Smooth muscle cell (in vitro differentiated cells): ENCODE results near the gene OR11L1. TPM values are rescaled to one million over a fixed set of nuclear protein-coding genes. Genes with fewer than 3 reads are reported as not detected.

ENCODE experiments used
- DNase-seq: peaks from one replicate; lab custom pipeline; 2025; ENCODE audit not compliant: unreplicated experiment; lab: John Stamatoyannopoulos, UW
- H2AFZ ChIP-seq: fragments of 200-600 bp; sonication (generic); 2 replicates; pipeline ENCODE4 v1.6.0; 2016; ENCODE audit warnings: antibody characterized with exemption, low read depth, mild to moderate bottlenecking
- H3F3A ChIP-seq: fragments of 200-600 bp; sonication (generic); 2 replicates; pipeline ENCODE4 v1.6.0; 2017; ENCODE audit warnings: antibody characterized with exemption, low read depth
- H3K27ac ChIP-seq: fragments of 200-600 bp; sonication (generic); 2 replicates; pipeline ENCODE4 v1.5.1; 2016; ENCODE audit warnings: low read depth, mild to moderate bottlenecking
- H3K27me3 ChIP-seq: fragments of 200-600 bp; sonication (generic); 2 replicates; pipeline ENCODE4 v1.6.1; 2016; ENCODE audit warnings: low read depth, mild to moderate bottlenecking
- H3K36me3 ChIP-seq: fragments of 200-600 bp; sonication (generic); 2 replicates; pipeline ENCODE4 v1.5.1; 2016; ENCODE audit warnings: low read depth
- H3K4me1 ChIP-seq: fragments of 200-600 bp; sonication (generic); 2 replicates; pipeline ENCODE4 v1.5.1; 2016; ENCODE audit warnings: low read depth
- H3K4me2 ChIP-seq: fragments of 200-600 bp; sonication (generic); 2 replicates; pipeline ENCODE4 v1.6.0; 2016; ENCODE audit warnings: mild to moderate bottlenecking
- H3K4me3 ChIP-seq: fragments of 200-600 bp; sonication (generic); 2 replicates; pipeline ENCODE4 v1.5.1; 2016; ENCODE audit warnings: mild to moderate bottlenecking
- H3K79me2 ChIP-seq: fragments of 200-600 bp; sonication (generic); 2 replicates; pipeline ENCODE4 v1.6.0; 2016; ENCODE audit warnings: low read depth, mild to moderate bottlenecking
- H3K9ac ChIP-seq: fragments of 200-600 bp; sonication (generic); 2 replicates; pipeline ENCODE4 v1.6.0; 2016; ENCODE audit warnings: low read depth
- H3K9me3 ChIP-seq: fragments of 200-600 bp; sonication (generic); replicated peaks from 2 replicates; pipeline ENCODE4 v1.5.1; 2016; ENCODE audit warnings: low read depth
- H4K20me1 ChIP-seq: fragments of 200-600 bp; sonication (generic); 2 replicates; pipeline ENCODE4 v1.6.0; 2016; ENCODE audit warnings: low read depth
- CTCF ChIP-seq: fragments of 200-600 bp; sonication (generic); IDR thresholded peaks from 2 replicates; pipeline ENCODE4 v1.5.1; 2017; ENCODE audit warnings: borderline replicate concordance, mild to moderate bottlenecking, antibody characterized with exemption; ENCODE audit not compliant: insufficient read depth, poor library complexity, severe bottlenecking
- WGBS: methylation state at CpG from one replicate; pipeline ENCODE4 v1.1.7; 2016; ENCODE audit warnings: low lambda C conversion rate; 5-methylcytosine and 5-hydroxymethylcytosine counted together
- polyA plus RNA-seq: library from polyadenylated mRNA; unstranded; fragments of >200 nt; fragmentation: Nextera tagmentation; extraction: Ambion mirVana; gene quantifications from 2 replicates; pipeline ENCODE4 v1.2.1, GENCODE V29; 2016
- total RNA-seq: library from RNA; depleted of rRNA; stranded (reverse); fragments of >200 nt; gene quantifications from 2 replicates; pipeline ENCODE4 v1.2.3, GENCODE V29; 2014

Gene OR11L1
- total and polyA plus RNA-seq, 2 experiments from 2014 or later: not detected

- WGBS: 69% methylated on average over 1 of the region's 1 CpG
These were observed 7.9 kb upstream of the OR11L1 start for GRCh38 chr1:247849616-247850015.

GRCh38 chr1:247848346-247848745 is 6.7 kb upstream of the OR11L1 start:
- H3K9me3 ChIP-seq: peaks cover 4% of the 10 kb centered on the region
- DNase-seq: no peak
- no peaks in the 10 kb centered on the region for H3K36me3 ChIP-seq
- no peak overlapping the region for H3K27ac ChIP-seq
- H3K9ac ChIP-seq: no peak overlapping the region
- H3K79me2 ChIP-seq: no peaks in the 10 kb centered on the region
- H3K4me3 ChIP-seq: no peak overlapping the region
- no peak for TF ChIP-seq CTCF
- H3K4me1 ChIP-seq: no peaks in the 10 kb centered on the region
- H4K20me1 ChIP-seq: no peaks in the 10 kb centered on the region
- no peaks in the 10 kb centered on the region for H3K27me3 ChIP-seq
- WGBS: 81% methylated on average over 7 of the region's 7 CpGs
- H3K4me2 ChIP-seq: no peak overlapping the region
- H2AFZ ChIP-seq: no peak overlapping the region
- H3F3A ChIP-seq: no peaks in the 10 kb centered on the region

More at GRCh38 chr1:247849616-247850015, 7.9 kb upstream of the OR11L1 start:
- Histone ChIP-seq H2AFZ (no peak overlapping the region), H3K4me1 (no peaks in the 10 kb centered on the region), H3F3A (no peaks in the 10 kb centered on the region), H3K27me3 (no peaks in the 10 kb centered on the region), H3K9ac (no peak overlapping the region), H3K4me3 (no peak overlapping the region), H3K4me2 (no peak overlapping the region), H3K36me3 (no peaks in the 10 kb centered on the region), H3K27ac (no peak overlapping the region), H3K9me3 (peaks cover 4% of the 10 kb centered on the region), H3K79me2 (no peaks in the 10 kb centered on the region), H4K20me1 (no peaks in the 10 kb centered on the region)
- TF ChIP-seq CTCF: no peak
- DNase-seq: no peak

- no peak overlapping the region for H2AFZ ChIP-seq
- H3K4me3 ChIP-seq: no peak overlapping the region
- H3K9ac ChIP-seq: no peak overlapping the region
- H3K27ac ChIP-seq: no peak overlapping the region
- peaks cover 4% of the 10 kb centered on the region for H3K9me3 ChIP-seq
- no peak for TF ChIP-seq CTCF
- 68% methylated on average over 5 of the region's 5 CpGs for WGBS
- H3K36me3 ChIP-seq: no peaks in the 10 kb centered on the region
- no peaks in the 10 kb centered on the region for H3F3A ChIP-seq
- H3K4me1 ChIP-seq: no peaks in the 10 kb centered on the region
- H3K79me2 ChIP-seq: no peaks in the 10 kb centered on the region
- no peak overlapping the region for H3K4me2 ChIP-seq
- DNase-seq: no peak
- no peaks in the 10 kb centered on the region for H3K27me3 ChIP-seq
- no peaks in the 10 kb centered on the region for H4K20me1 ChIP-seq
These were observed 4.0 kb upstream of the OR11L1 start for GRCh38 chr1:247845693-247846017.

GRCh38 chr1:247845011-247845692 is 3.5 kb upstream of the OR11L1 start:
- H3K4me2 ChIP-seq: no peak overlapping the region
- H3K79me2 ChIP-seq: no peaks in the 10 kb centered on the region
- H3K9me3 ChIP-seq: peaks cover 4% of the 10 kb centered on the region
- H3K27me3 ChIP-seq: no peaks in the 10 kb centered on the region
- no peak overlapping the region for H3K4me3 ChIP-seq
- H3F3A ChIP-seq: no peaks in the 10 kb centered on the region
- TF ChIP-seq CTCF: no peak
- no peak overlapping the region for H3K9ac ChIP-seq
- H4K20me1 ChIP-seq: no peaks in the 10 kb centered on the region
- no peaks in the 10 kb centered on the region for H3K4me1 ChIP-seq
- DNase-seq: no peak
- H3K36me3 ChIP-seq: no peaks in the 10 kb centered on the region
- H2AFZ ChIP-seq: no peak overlapping the region
- no peak overlapping the region for H3K27ac ChIP-seq
- 81% methylated on average over 12 of the region's 12 CpGs for WGBS
